Thoracic aorta (tissue), 2 donors: ENCODE measurements around the gene CENPO. TPM values are rescaled to one million over a fixed set of nuclear protein-coding genes. Genes with fewer than 3 reads are reported as not detected.
"Not testable (repeated sequence)": the region's sequence is repeated elsewhere in the genome, so short reads cannot be mapped to it uniquely, and the experiment has no call there.

Experiments
- ATAC-seq: fragments of 150-250 bp; one replicate; pipeline ENCODE4 v1.8.0; 2017; ENCODE audit warnings: low read depth; ENCODE audit not compliant: insufficient number of reproducible peaks, low FRiP score
- DNase-seq: peaks from one replicate; pipeline ENCODE4 v3.0.0-alpha.2; 2020; ENCODE audit warnings: low spot score
- H3K27ac ChIP-seq, 2 donors: fragments of 200-600 bp; sonication (generic); 1 replicate in 1 of 2; 2 replicates in 1 of 2; pipeline ENCODE4 v1.5.1; 2016; ENCODE audit warnings: mild to moderate bottlenecking in 2 of 2, moderate library complexity in 2 of 2
- H3K27me3 ChIP-seq: fragments of 200-600 bp; sonication (generic); replicated peaks from 2 replicates; pipeline ENCODE4 v1.6.0; 2016; ENCODE audit warnings: mild to moderate bottlenecking; ENCODE audit not compliant: insufficient read depth
- H3K36me3 ChIP-seq: fragments of 200-600 bp; sonication (generic); one replicate; pipeline ENCODE4 v1.5.1; 2016
- H3K4me1 ChIP-seq, 2 donors: fragments of 200-600 bp; sonication (generic); 1 replicate in 1 of 2; 2 replicates in 1 of 2; pipeline versions ENCODE4 v1.5.1 to v1.6.0; 2016; ENCODE audit warnings: low read depth in 2 of 2, mild to moderate bottlenecking in 1 of 2; ENCODE audit not compliant: control insufficient read depth in 1 of 2
- H3K4me3 ChIP-seq: fragments of 200-600 bp; sonication (generic); 2 replicates; pipeline ENCODE4 v1.5.1; 2016; ENCODE audit warnings: mild to moderate bottlenecking
- H3K9me3 ChIP-seq: fragments of 200-600 bp; sonication (generic); 2 replicates; pipeline ENCODE4 v1.5.1; 2016
- CTCF ChIP-seq: fragments of 200-600 bp; sonication (generic); IDR thresholded peaks from one replicate; pipeline ENCODE4 v1.5.1; 2019; ENCODE audit warnings: antibody characterized with exemption
- total RNA-seq, 2 donors: library from RNA; depleted of rRNA; stranded (reverse); fragments of >200 nt; gene quantifications; one replicate each; pipeline versions ENCODE4 v1.1.0 to v1.2.3, GENCODE V29; 2016

Gene CENPO
- total RNA-seq, 2 donors from 2014 or later, result 2.5 to 9.2 TPM

GRCh38 chr2:24833821-24834732 is 40.9 kb downstream of the CENPO start:
- no peak for DNase-seq
- no peak overlapping the region for H3K4me3 ChIP-seq
- ATAC-seq, result no peak
- H3K9me3 ChIP-seq, result no peaks in the 10 kb centered on the region
- peaks cover 14% of the 10 kb centered on the region for H3K36me3 ChIP-seq
- TF ChIP-seq CTCF, result no peak
- no peaks in the 10 kb centered on the region for H3K4me1 ChIP-seq
- H3K27ac ChIP-seq, result no peak overlapping the region
- H3K27me3 ChIP-seq, result no peaks in the 10 kb centered on the region

- no peaks in the 10 kb centered on the region for H3K4me1 ChIP-seq
- H3K9me3 ChIP-seq, result no peaks in the 10 kb centered on the region
- TF ChIP-seq CTCF, result no peak
- ATAC-seq (no peak), DNase-seq (no peak)
- H3K27me3 ChIP-seq, result no peaks in the 10 kb centered on the region
- H3K36me3 ChIP-seq, result peaks cover 19% of the 10 kb centered on the region
- H3K27ac ChIP-seq, result no peak overlapping the region
- no peak overlapping the region for H3K4me3 ChIP-seq
Measured at GRCh38 chr2:24834733-24835395, 41.6 kb downstream of the CENPO start.

- H3K27ac ChIP-seq, ATAC-seq: not testable (repeated sequence)
Measured at GRCh38 chr2:24835411-24835810, 42.2 kb downstream of the CENPO start.

GRCh38 chr2:24836206-24836605 is 43.0 kb downstream of the CENPO start:
- Histone ChIP-seq H3K4me3 (no peak overlapping the region), H3K27ac (no peak overlapping the region), H3K36me3 (peaks cover 19% of the 10 kb centered on the region), H3K27me3 (no peaks in the 10 kb centered on the region), H3K4me1 (no peaks in the 10 kb centered on the region), H3K9me3 (no peaks in the 10 kb centered on the region)
- no peak for DNase-seq
- no peak for ATAC-seq
- no peak for TF ChIP-seq CTCF

More at GRCh38 chr2:24835411-24835810, 42.2 kb downstream of the CENPO start:
- H3K4me3 ChIP-seq, H3K27me3 ChIP-seq, H3K9me3 ChIP-seq, DNase-seq, H3K4me1 ChIP-seq: not testable (repeated sequence)
- peaks cover 19% of the 10 kb centered on the region for H3K36me3 ChIP-seq

- no peak overlapping the region for H3K27ac ChIP-seq
- no peaks in the 10 kb centered on the region for H3K9me3 ChIP-seq
- no peaks in the 10 kb centered on the region for H3K27me3 ChIP-seq
- no peaks in the 10 kb centered on the region for H3K4me1 ChIP-seq
- no peak overlapping the region for H3K4me3 ChIP-seq
- TF ChIP-seq CTCF, result no peak
- H3K36me3 ChIP-seq, result peaks cover 19% of the 10 kb centered on the region
- ATAC-seq (no peak), DNase-seq (no peak)
Measured at GRCh38 chr2:24836706-24837105, 43.5 kb downstream of the CENPO start.
